Trophoblast cell (in vitro differentiated cells and primary cell): ENCODE measurements around the gene ETV6.

Experiments
- DNase-seq, 2 donors: peaks; one replicate each; pipeline ENCODE4 v3.0.0-alpha.2; 2016
- H2AFZ ChIP-seq: 2 replicates; pipeline ENCODE4 v1.6.1; 2013; ENCODE audit warnings: low read length, moderate library complexity, mild to moderate bottlenecking; ENCODE audit not compliant: insufficient read depth, poor library complexity
- H2AK5ac ChIP-seq: 2 replicates; pipeline ENCODE4 v1.6.1; 2013; ENCODE audit warnings: mild to moderate bottlenecking, low read length
- H2BK120ac ChIP-seq: 2 replicates; pipeline ENCODE4 v1.6.1; 2013; ENCODE audit warnings: low read length, mild to moderate bottlenecking, moderate library complexity; ENCODE audit not compliant: insufficient read depth, poor library complexity
- H2BK12ac ChIP-seq: 2 replicates; pipeline ENCODE4 v1.6.1; 2013; ENCODE audit warnings: mild to moderate bottlenecking, low read length, moderate library complexity
- H2BK5ac ChIP-seq: 2 replicates; pipeline ENCODE4 v1.6.1; 2013; ENCODE audit warnings: low read length, low read depth, moderate library complexity, mild to moderate bottlenecking; ENCODE audit not compliant: poor library complexity
- H3K14ac ChIP-seq: 2 replicates; pipeline ENCODE4 v1.6.1; 2013; ENCODE audit warnings: mild to moderate bottlenecking, low read length
- H3K18ac ChIP-seq: 2 replicates; pipeline ENCODE4 v1.6.1; 2013; ENCODE audit warnings: mild to moderate bottlenecking, low read length
- H3K23ac ChIP-seq: 2 replicates; pipeline ENCODE4 v1.6.1; 2013; ENCODE audit warnings: low read length
- H3K27ac ChIP-seq: 2 replicates; pipeline ENCODE4 v1.5.1; 2013; ENCODE audit warnings: low read depth, mild to moderate bottlenecking, inconsistent platforms, low read length, moderate library complexity
- H3K27me3 ChIP-seq: 2 replicates; pipeline ENCODE4 v1.6.1; 2013; ENCODE audit warnings: inconsistent platforms, mild to moderate bottlenecking, low read length, moderate library complexity; ENCODE audit not compliant: insufficient read depth
- H3K36me3 ChIP-seq, 2 experiments: 1 replicate in 1 of 2; 2 replicates in 1 of 2; pipeline ENCODE4 v1.6.1; 2013; ENCODE audit warnings: low read length in 2 of 2, mild to moderate bottlenecking in 2 of 2, moderate library complexity in 1 of 2; ENCODE audit not compliant: insufficient read depth in 2 of 2, control insufficient read depth in 1 of 2
- H3K4ac ChIP-seq: 2 replicates; pipeline ENCODE4 v1.6.1; 2013; ENCODE audit warnings: low read depth, mild to moderate bottlenecking, low read length, moderate library complexity
- H3K4me1 ChIP-seq, 2 experiments: 1 replicate in 1 of 2; 2 replicates in 1 of 2; pipeline ENCODE4 v1.6.1; 2013; ENCODE audit warnings: low read length in 2 of 2, mild to moderate bottlenecking in 2 of 2, moderate library complexity in 1 of 2; ENCODE audit not compliant: insufficient read depth in 2 of 2, control insufficient read depth in 1 of 2
- H3K4me2 ChIP-seq: 2 replicates; pipeline ENCODE4 v1.6.1; 2013; ENCODE audit warnings: inconsistent platforms, mild to moderate bottlenecking, low read length, moderate library complexity
- H3K4me3 ChIP-seq: 2 replicates; pipeline ENCODE4 v1.5.1; 2013; ENCODE audit warnings: mild to moderate bottlenecking, low read depth, low read length, inconsistent platforms
- H3K79me1 ChIP-seq: one replicate; pipeline ENCODE4 v1.6.1; 2013; ENCODE audit warnings: low read length
- H3K79me2 ChIP-seq: 2 replicates; pipeline ENCODE4 v1.6.1; 2013; ENCODE audit warnings: low read length, mild to moderate bottlenecking; ENCODE audit not compliant: control insufficient read depth, insufficient read depth, poor library complexity
- H3K9ac ChIP-seq: 2 replicates; pipeline ENCODE4 v1.6.1; 2013; ENCODE audit warnings: mild to moderate bottlenecking, low read length
- H3K9me3 ChIP-seq: 2 replicates; pipeline ENCODE4 v1.6.1; 2013; ENCODE audit warnings: low read depth, mild to moderate bottlenecking, control low read depth, inconsistent platforms, low read length; ENCODE audit not compliant: insufficient read depth
- H4K12ac ChIP-seq: 2 replicates; pipeline ENCODE4 v1.6.1; 2013; ENCODE audit warnings: low read depth, mild to moderate bottlenecking, low read length, moderate library complexity
- H4K8ac ChIP-seq: 2 replicates; pipeline ENCODE4 v1.6.1; 2013; ENCODE audit warnings: low read depth, mild to moderate bottlenecking, low read length, moderate library complexity
- H4K91ac ChIP-seq: one replicate; pipeline ENCODE4 v1.6.1; 2013; ENCODE audit warnings: low read depth, mild to moderate bottlenecking, low read length, moderate library complexity
- WGBS: extraction: QIAGEN DNeasy Blood & Tissue Kit; methylation state at CpG from one replicate; pipeline ENCODE4 v1.1.7; 2013; ENCODE audit warnings: missing lambda C conversion rate; ENCODE audit not compliant: insufficient read length, insufficient coverage; ENCODE audit errors: extremely low coverage; 5-methylcytosine and 5-hydroxymethylcytosine counted together

The ETV6 gene

GRCh38 chr12:11820476-11820875, 171.0 kb downstream of the ETV6 start:
- Histone ChIP-seq H2BK120ac (no peak overlapping the region), H4K91ac (no peak overlapping the region), H2BK5ac (no peak overlapping the region), H2BK12ac (no peak overlapping the region), H3K14ac (no peak overlapping the region), H3K4me3 (no peak overlapping the region), H2AK5ac (no peak overlapping the region), H3K27ac (no peak overlapping the region), H3K9ac (no peak overlapping the region), H2AFZ (no peak overlapping the region), H3K23ac (no peak overlapping the region), H3K4me1 (peaks cover 0 to 2% of the 10 kb centered on the region in 2 experiments), H3K4me2 (no peak overlapping the region), H3K4ac (no peak overlapping the region), H3K18ac (no peak overlapping the region), H4K12ac (no peak overlapping the region), H3K79me1 (no peaks in the 10 kb centered on the region), H4K8ac (no peak overlapping the region), H3K36me3 (peaks cover 2% of the 10 kb centered on the region in 2 experiments), H3K27me3 (no peaks in the 10 kb centered on the region), H3K79me2 (peaks cover 2% of the 10 kb centered on the region), H3K9me3 (peaks cover 4% of the 10 kb centered on the region)
- no CpG with 5 or more reads among the region's 3 CpGs for WGBS
- no peak for DNase-seq

DNA sequence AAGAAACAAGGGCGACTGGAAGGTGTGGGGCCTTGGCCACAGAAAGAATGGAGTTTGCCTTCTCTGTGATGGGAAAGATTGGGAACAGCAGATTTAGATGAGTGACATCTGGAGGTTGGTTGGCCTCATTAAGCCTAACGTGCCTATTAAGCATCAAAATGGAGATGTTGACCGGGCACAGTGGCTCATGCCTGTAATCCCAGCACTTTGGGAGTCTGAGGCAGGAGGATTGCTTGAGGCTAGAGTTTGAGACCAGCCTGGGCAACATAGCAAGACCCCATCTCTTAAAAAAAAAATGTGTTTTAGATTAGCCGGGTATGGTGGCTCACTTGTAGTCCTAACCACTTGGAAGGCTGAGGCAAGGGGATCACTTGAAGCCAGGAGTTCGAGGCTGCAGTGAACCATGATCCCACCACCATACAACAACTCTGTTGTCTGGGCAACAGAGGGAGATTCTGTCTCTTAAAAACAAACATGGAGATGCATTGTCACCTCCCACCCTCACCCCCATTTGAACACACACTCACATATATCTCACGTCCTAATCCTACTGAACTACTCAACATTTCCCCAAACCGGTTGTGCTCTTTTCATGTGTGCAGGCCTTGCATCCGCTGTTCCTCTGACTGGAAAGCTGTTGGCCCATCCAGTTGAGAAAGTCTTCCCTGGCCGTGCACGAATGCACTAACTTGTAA, 172.1 kb downstream of the ETV6 start:
- Histone ChIP-seq H3K79me2 (peaks cover 2% of the 10 kb centered on the region), H3K36me3 (peaks cover 2% of the 10 kb centered on the region in 2 experiments), H3K79me1 (no peaks in the 10 kb centered on the region), H3K4me3 (no peak overlapping the region), H3K4me2 (no peak overlapping the region), H2BK120ac (no peak overlapping the region), H3K27me3 (no peaks in the 10 kb centered on the region), H2AFZ (no peak overlapping the region), H2BK5ac (no peak overlapping the region), H3K23ac (no peak overlapping the region), H3K18ac (no peak overlapping the region), H3K9me3 (peaks cover 2% of the 10 kb centered on the region), H4K91ac (no peak overlapping the region), H4K8ac (no peak overlapping the region), H3K9ac (no peak overlapping the region), H4K12ac (no peak overlapping the region), H3K27ac (no peak overlapping the region), H3K14ac (no peak overlapping the region), H3K4ac (no peak overlapping the region), H2AK5ac (no peak overlapping the region), H3K4me1 (peaks cover 0 to 7% of the 10 kb centered on the region in 2 experiments), H2BK12ac (no peak overlapping the region)
- 100% methylated on average over 1 of the region's 10 CpGs for WGBS
- DNase-seq: no peak

DNA sequence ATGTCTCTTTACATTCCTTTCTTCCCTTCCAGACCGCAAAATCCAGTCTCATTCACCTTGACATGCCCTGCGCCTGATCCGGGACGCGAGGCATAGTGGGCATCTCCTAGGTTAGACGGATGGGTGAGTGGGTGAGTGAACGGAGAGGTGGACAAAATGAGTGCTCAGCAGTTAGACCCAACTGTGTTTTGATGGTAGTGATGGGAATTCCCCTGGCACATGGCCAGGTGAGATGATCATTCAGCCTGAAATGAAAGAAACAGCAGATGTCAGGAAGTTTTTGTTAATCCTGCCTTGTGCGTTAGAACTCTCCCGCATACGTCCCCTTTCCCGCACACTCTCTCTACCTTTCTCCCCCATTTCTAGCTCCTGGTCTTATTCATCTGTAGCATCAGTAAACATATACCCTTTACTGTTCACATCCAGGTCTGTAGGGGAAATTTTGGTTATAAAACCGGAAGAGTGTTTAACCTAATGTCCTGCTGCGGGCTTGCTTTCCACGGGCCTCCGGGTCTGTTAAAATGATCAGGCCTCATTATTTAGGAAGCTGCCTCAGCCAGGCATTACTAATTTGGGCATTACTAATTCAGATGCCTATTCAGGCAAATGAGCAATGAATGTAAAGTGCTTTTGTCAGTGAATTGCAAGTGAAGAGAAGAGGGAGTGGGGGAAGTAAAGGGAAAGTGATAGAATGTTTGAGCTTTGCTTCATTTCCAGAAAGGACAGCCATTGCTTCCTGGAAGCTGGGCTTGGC, 172.8 kb downstream of the ETV6 start:
- no peaks in the 10 kb centered on the region for H3K27me3 ChIP-seq
- no peak overlapping the region for H4K8ac ChIP-seq
- H3K9me3 ChIP-seq: peaks cover 2% of the 10 kb centered on the region
- H3K4me2 ChIP-seq: no peak overlapping the region
- no peak overlapping the region for H2AK5ac ChIP-seq
- no peak overlapping the region for H3K14ac ChIP-seq
- H4K91ac ChIP-seq: no peak overlapping the region
- no peak overlapping the region for H3K23ac ChIP-seq
- no peak overlapping the region for H3K18ac ChIP-seq
- H3K9ac ChIP-seq: no peak overlapping the region
- no peak overlapping the region for H2BK120ac ChIP-seq
- no peak overlapping the region for H4K12ac ChIP-seq
- H2BK12ac ChIP-seq: no peak overlapping the region
- no peak overlapping the region for H2AFZ ChIP-seq
- WGBS: no CpG with 5 or more reads among the region's 15 CpGs
- no peak overlapping the region for H3K4me3 ChIP-seq
- H3K79me1 ChIP-seq: no peaks in the 10 kb centered on the region
- no peak for DNase-seq
- H2BK5ac ChIP-seq: no peak overlapping the region
- no peak overlapping the region for H3K4ac ChIP-seq
- H3K4me1 ChIP-seq: peaks cover 0 to 12% of the 10 kb centered on the region in 2 experiments
- H3K36me3 ChIP-seq: peaks cover 2% of the 10 kb centered on the region in 2 experiments
- H3K27ac ChIP-seq: no peak overlapping the region
- peaks cover 2% of the 10 kb centered on the region for H3K79me2 ChIP-seq

DNA sequence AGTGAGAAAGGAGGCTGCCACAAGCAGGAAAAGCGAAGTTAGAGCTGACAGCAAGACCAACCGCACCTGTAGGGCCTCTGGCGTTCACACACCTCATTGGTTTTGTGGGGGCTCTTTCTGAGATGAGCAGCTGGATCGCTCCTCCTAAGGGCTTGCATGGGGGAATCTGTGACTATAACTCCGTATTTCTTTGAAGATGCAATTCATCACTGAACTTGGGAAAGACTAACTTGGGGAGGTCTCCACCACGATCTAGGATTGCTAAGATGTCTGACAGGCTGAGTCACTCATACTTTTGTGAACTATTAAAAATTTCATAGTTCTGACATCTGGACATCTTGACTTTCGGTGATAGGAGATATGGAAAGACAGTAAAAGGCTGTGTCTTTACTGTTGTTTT, 173.6 kb downstream of the ETV6 start:
- WGBS: no CpG with 5 or more reads among the region's 7 CpGs
- no peak overlapping the region for H2BK120ac ChIP-seq
- H3K18ac ChIP-seq: no peak overlapping the region
- peaks cover 2% of the 10 kb centered on the region for H3K9me3 ChIP-seq
- no peak overlapping the region for H3K4ac ChIP-seq
- H3K4me1 ChIP-seq: peaks cover 4 to 17% of the 10 kb centered on the region in 2 experiments
- H2AK5ac ChIP-seq: no peak overlapping the region
- no peak overlapping the region for H4K8ac ChIP-seq
- DNase-seq: peak in 1 of 2 donors; percentile 48
- H3K27me3 ChIP-seq: no peaks in the 10 kb centered on the region
- no peak overlapping the region for H4K12ac ChIP-seq
- H3K27ac ChIP-seq: no peak overlapping the region
- no peak overlapping the region for H2BK5ac ChIP-seq
- H3K36me3 ChIP-seq: peaks cover 2% of the 10 kb centered on the region in 2 experiments
- H3K4me3 ChIP-seq: no peak overlapping the region
- no peak overlapping the region for H2BK12ac ChIP-seq
- H3K79me2 ChIP-seq: peaks cover 2% of the 10 kb centered on the region
- H3K79me1 ChIP-seq: no peaks in the 10 kb centered on the region
- no peak overlapping the region for H3K4me2 ChIP-seq
- H3K14ac ChIP-seq: no peak overlapping the region
- H3K23ac ChIP-seq: no peak overlapping the region
- no peak overlapping the region for H3K9ac ChIP-seq
- H4K91ac ChIP-seq: no peak overlapping the region
- H2AFZ ChIP-seq: no peak overlapping the region
